SK-N-SH (cell line): ENCODE measurements around the gene C11orf65.

Source experiments
- CTCF ChIP-seq: fragments of 200-600 bp; sonication (generic); IDR thresholded peaks from 2 replicates; pipeline ENCODE4 v1.6.1; 2017; ENCODE audit warnings: antibody characterized with exemption, mild to moderate bottlenecking, moderate library complexity
- EP300 ChIP-seq, 2 experiments: IDR thresholded peaks; 2 replicates each; pipeline versions ENCODE4 v1.4.0 to v1.6.1; 2012; ENCODE audit warnings: borderline replicate concordance in 1 of 2, low read depth in 1 of 2, low read length in 1 of 2
- JUND ChIP-seq: IDR thresholded peaks from 2 replicates; pipeline ENCODE4 v1.4.0; 2012
- MEF2A ChIP-seq: IDR thresholded peaks from 2 replicates; pipeline ENCODE4 v1.4.0; 2012; ENCODE audit warnings: low read depth, borderline replicate concordance
- RAD21 ChIP-seq: IDR thresholded peaks from 2 replicates; pipeline ENCODE4 v1.6.1; 2012; ENCODE audit warnings: mild to moderate bottlenecking, low read length
- RXRA ChIP-seq: IDR thresholded peaks from 2 replicates; pipeline ENCODE4 v1.4.0; 2012; ENCODE audit warnings: low read depth, mild to moderate bottlenecking, borderline replicate concordance
- SIN3A ChIP-seq: IDR thresholded peaks from 2 replicates; pipeline ENCODE4 v1.6.1; 2012; ENCODE audit warnings: low read depth, mild to moderate bottlenecking, low read length, moderate library complexity, borderline replicate concordance
- TAF1 ChIP-seq: IDR thresholded peaks from 2 replicates; pipeline ENCODE4 v1.6.1; 2012; ENCODE audit warnings: low read depth, mild to moderate bottlenecking, low read length, moderate library complexity, borderline replicate concordance
- TF ChIP-seq, protein P1 (sequence below): IDR thresholded peaks from 2 replicates; pipeline ENCODE4 v1.4.0; 2012; ENCODE audit warnings: low read depth

GRCh38 chr11:108498046-108498815 is 30.9 kb upstream of the C11orf65 start, which contains the start of gene POGLUT3:
- TF ChIP-seq CTCF (no peak), SIN3A (no peak; the same call in 1 of the 2 replicates), RXRA (no peak), EP300 (IDR thresholded peaks at IDR 0.05; ENCODE audit: borderline replicate concordance in 1 of 2, low read depth in 1 of 2, low read length in 1 of 2) (no peak), RAD21 (no peak), MEF2A (no peak), TAF1 (no peak), JUND (no peak)
- TF ChIP-seq, protein P1, sequence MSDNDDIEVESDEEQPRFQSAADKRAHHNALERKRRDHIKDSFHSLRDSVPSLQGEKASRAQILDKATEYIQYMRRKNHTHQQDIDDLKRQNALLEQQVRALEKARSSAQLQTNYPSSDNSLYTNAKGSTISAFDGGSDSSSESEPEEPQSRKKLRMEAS: no peak; the same call in none of the 2 replicates
